Spleen (tissue), 11 donors: Measurements from ENCODE around the gene FBLN2. TPM values are rescaled to one million over a fixed set of nuclear protein-coding genes. Genes with fewer than 3 reads are reported as not detected.

Source experiments
- DNase-seq: peaks from one replicate; pipeline ENCODE4 v3.0.0-alpha.2; 2020
- H3K27ac ChIP-seq, 8 donors: fragments of 200-600 bp; sonication (generic) in 7 of 8; 1 replicate in 4 of 8; 2 replicates in 4 of 8; pipeline versions ENCODE4 v1.5.0 to v1.8.0; 2016 to 2021; ENCODE audit warnings: inconsistent platforms in 4 of 8, mild to moderate bottlenecking in 4 of 8, moderate library complexity in 1 of 8
- H3K27me3 ChIP-seq, 7 donors: fragments of 200-600 bp; sonication (generic) in 6 of 7; replicated peaks in 1 of 7; 1 replicate in 4 of 7; 2 replicates in 3 of 7; pipeline versions ENCODE4 v1.5.0 to v1.8.0; 2016 to 2021; ENCODE audit warnings: inconsistent platforms in 3 of 7, mild to moderate bottlenecking in 1 of 7
- H3K36me3 ChIP-seq, 6 donors: fragments of 200-600 bp; sonication (generic) in 5 of 6; 1 replicate in 4 of 6; 2 replicates in 2 of 6; pipeline versions ENCODE4 v1.5.0 to v1.8.0; 2016 to 2021; ENCODE audit warnings: inconsistent platforms in 2 of 6
- H3K4me1 ChIP-seq, 6 donors: fragments of 200-600 bp; sonication (generic) in 5 of 6; 1 replicate in 3 of 6; 2 replicates in 3 of 6; pipeline versions ENCODE4 v1.5.0 to v1.8.0; 2016 to 2021; ENCODE audit warnings: inconsistent platforms in 3 of 6
- H3K4me3 ChIP-seq, 8 donors: fragments of 200-600 bp; sonication (generic) in 7 of 8; 1 replicate in 4 of 8; 2 replicates in 4 of 8; pipeline versions ENCODE4 v1.5.0 to v1.8.0; 2016 to 2021; ENCODE audit warnings: inconsistent platforms in 4 of 8, mild to moderate bottlenecking in 4 of 8, moderate library complexity in 2 of 8
- H3K9me3 ChIP-seq, 8 donors: fragments of 200-600 bp; sonication (generic) in 7 of 8; 1 replicate in 4 of 8; 2 replicates in 4 of 8; pipeline versions ENCODE4 v1.5.0 to v1.8.0; 2016 to 2021; ENCODE audit warnings: inconsistent platforms in 4 of 8
- CTCF ChIP-seq, 11 experiments: fragments of 200-600 bp in 7 of 11; fragments of 450-650 bp in 4 of 11; sonication (generic) in 4 of 11; IDR thresholded peaks in 8 of 11; conservative IDR thresholded peaks in 3 of 11; 1 replicate in 7 of 11; 2 replicates in 4 of 11; pipeline versions ENCODE4 v1.4.0 to v1.8.0; 2016 to 2021; ENCODE audit warnings: antibody characterized with exemption in 11 of 11, inconsistent platforms in 4 of 11, mild to moderate bottlenecking in 1 of 11
- POLR2A ChIP-seq, 3 donors: fragments of 450-650 bp; IDR thresholded peaks; one replicate each; pipeline ENCODE4 v1.5.1; 2017; ENCODE audit warnings: antibody characterized with exemption in 3 of 3, mild to moderate bottlenecking in 1 of 3
- POLR2AphosphoS5 ChIP-seq, 3 donors: sonication (generic); formaldehyde crosslinking; IDR thresholded peaks; one replicate each; pipeline ENCODE4 v1.5.1; 2017; ENCODE audit warnings: antibody characterized with exemption in 3 of 3
- WGBS, 5 donors: extraction: QIAGEN DNeasy Blood & Tissue Kit in 3 of 5; methylation state at CpG; one replicate each; pipeline versions ENCODE4 v1.1.5 to v1.1.7; 2013 to 2018; 5-methylcytosine and 5-hydroxymethylcytosine counted together
- intact Hi-C: fragments of 100-400 bp; cut with DNase I; formaldehyde crosslinking; loops from one replicate; pipeline ENCODE4 v1.15.0; 2023; ENCODE audit warnings: low total_unique reads
- polyA plus RNA-seq, 3 donors: library from polyadenylated mRNA; stranded (reverse); fragments of 200-250 nt; gene quantifications; one replicate each; pipeline ENCODE4 v1.2.1, GENCODE V29; 2013
- total RNA-seq, 7 donors: library from RNA; depleted of rRNA in 3 of 7; stranded (reverse); fragments of >200 nt in 3 of 7; fragmentation: NEBNext Ultra II Directional in 4 of 7; extraction: Animal tissue kit (Norgen Biotek cat#: 25700) in 4 of 7; gene quantifications; one replicate each; pipeline versions ENCODE4 v1.1.0 to v1.2.1, GENCODE V29; 2016 to 2021
- donor health status: healthy with polysubstance abuse.
- donor health status: DM: no; HTN: no; CAD: no; lungs with moderate emphysema.
- donor health status: DM: no; HTN: no; CAD: no.
- donor health status: Bipolar disorder and iron deficiency.
- donor health status: healthy.
- donor health status: DM: no; HTN: no; CAD: no.
- donor health status: DM: yes; HTN: yes; CAD: no.

Gene FBLN2
- total and polyA plus RNA-seq, 10 donors, result 6.1 to 28.2 (median 12.5) TPM

- Histone ChIP-seq H3K27me3 (peaks cover 0 to 46% (median 7%) of the 10 kb centered on the region in 7 donors), H3K27ac (no peak overlapping the region), H3K36me3 (no peaks in the 10 kb centered on the region), H3K4me3 (no peak overlapping the region), H3K9me3 (peaks cover 0 to 3% (median 0%) of the 10 kb centered on the region in 8 donors), H3K4me1 (peaks cover 0 to 23% (median 14%) of the 10 kb centered on the region in 6 donors)
- WGBS, 5 donors, result 77 to 96% (median 94%) methylated on average over 3 of the region's 3 CpGs
- DNase-seq, result no peak
- intact Hi-C loops, result no loop called here
- TF ChIP-seq POLR2A (IDR thresholded peaks at IDR 0.05) (no peak), CTCF (IDR thresholded peaks at IDR 0.05 in 8 of 11, conservative IDR thresholded peaks at IDR 0.05 in 3 of 11) (no peak), POLR2AphosphoS5 (IDR thresholded peaks at IDR 0.05) (no peak)
These were observed 111.3 kb downstream of the FBLN2 start for GRCh38 chr3:13660042-13660874.

DNA sequence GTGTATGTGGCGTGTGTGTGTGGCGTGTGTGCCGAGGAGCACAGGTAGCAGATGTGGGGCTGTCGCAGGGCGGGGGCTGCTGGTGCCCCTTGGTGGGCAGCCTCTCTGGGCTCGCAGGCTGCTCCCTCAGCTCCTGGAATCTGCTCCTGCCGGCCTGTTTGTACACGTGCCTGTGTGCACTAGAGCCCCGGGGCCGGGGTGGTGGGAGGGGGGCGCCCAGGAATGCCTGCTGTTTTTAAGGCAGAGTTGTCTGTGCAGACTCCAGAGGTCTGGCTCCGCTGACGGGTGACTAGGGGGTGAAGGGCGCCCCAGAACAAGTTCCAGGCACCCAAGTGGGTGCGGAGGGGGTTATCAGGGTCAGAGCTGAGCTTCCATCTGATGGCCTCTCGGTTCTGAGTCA lies 112.2 kb downstream of the FBLN2 start:
- WGBS, 5 donors, result 76 to 91% (median 87%) methylated on average over 14 to 16 of the region's 16 CpGs

GRCh38 chr3:13662238-13662847 lies 113.4 kb downstream of the FBLN2 start:
- no peak for TF ChIP-seq POLR2AphosphoS5 (IDR thresholded peaks at IDR 0.05)
- TF ChIP-seq POLR2A (IDR thresholded peaks at IDR 0.05), result no peak
- TF ChIP-seq CTCF (IDR thresholded peaks at IDR 0.05 in 8 of 11, conservative IDR thresholded peaks at IDR 0.05 in 3 of 11), result no peak
- DNase-seq, result no peak
- Histone ChIP-seq H3K36me3 (no peaks in the 10 kb centered on the region), H3K4me1 (peaks cover 0 to 19% (median 6%) of the 10 kb centered on the region in 6 donors), H3K9me3 (peaks cover 0 to 3% (median 0%) of the 10 kb centered on the region in 8 donors), H3K27ac (no peak overlapping the region), H3K4me3 (no peak overlapping the region), H3K27me3 (peaks cover 0 to 43% (median 0%) of the 10 kb centered on the region in 7 donors)
- 86 to 95% (median 90%) methylated on average over 18 to 22 of the region's 22 CpGs for whole genome bisulfite sequencing, 5 donors
- intact Hi-C loops, result no loop called here

More for the DNA sequence above, 112.2 kb downstream of the FBLN2 start:
- TF ChIP-seq POLR2AphosphoS5 (IDR thresholded peaks at IDR 0.05) (no peak), CTCF (IDR thresholded peaks at IDR 0.05 in 8 of 11, conservative IDR thresholded peaks at IDR 0.05 in 3 of 11) (no peak), POLR2A (IDR thresholded peaks at IDR 0.05) (no peak)
- intact Hi-C loops, result no loop called here
- peaks cover 0 to 3% (median 0%) of the 10 kb centered on the region in 8 donors for H3K9me3 ChIP-seq
- DNase-seq, result no peak
- peaks cover 0 to 23% (median 7%) of the 10 kb centered on the region in 6 donors for H3K4me1 ChIP-seq
- H3K27me3 ChIP-seq, result peaks cover 0 to 45% (median 0%) of the 10 kb centered on the region in 7 donors
- H3K27ac ChIP-seq, result no peak overlapping the region
- H3K36me3 ChIP-seq, result no peaks in the 10 kb centered on the region
- no peak overlapping the region for H3K4me3 ChIP-seq
